CD4-positive, alpha-beta T cell (primary cell): ENCODE measurements around the gene RHOD. TPM values are rescaled to one million over a fixed set of nuclear protein-coding genes. Genes with fewer than 3 reads are reported as not detected.

ENCODE experiments used
- ATAC-seq: fragments of 200-7000 bp; cut with Tn5 transposase; one replicate; pipeline ENCODE4 v1.10.0; 2022; ENCODE audit warnings: mild to moderate bottlenecking; ENCODE audit not compliant: poor library complexity
- CTCF ChIA-PET: fragments of 350-600 bp; sonication (Branson Sonifier 250); formaldehyde crosslinking; loops from one replicate; lab custom pipeline; 2021; ENCODE audit warnings: antibody characterized with exemption, inconsistent platforms; lab: Charles Lee
- POLR2A ChIA-PET: fragments of 350-600 bp; sonication (Branson Sonifier 250); formaldehyde crosslinking; loops from one replicate; lab custom pipeline; 2021; ENCODE audit warnings: antibody characterized with exemption, inconsistent platforms; lab: Charles Lee
- DNase-seq, 14 experiments: peaks; one replicate each; pipeline ENCODE4 v3.0.0-alpha.2; 2013 to 2020; ENCODE audit warnings: mixed read lengths in 2 of 14
- H3K27ac ChIP-seq, 2 donors: one replicate each; pipeline versions ENCODE4 v1.5.1 to v1.7.0; 2013; ENCODE audit warnings: low read length in 2 of 2, low read depth in 1 of 2, mild to moderate bottlenecking in 1 of 2
- H3K27me3 ChIP-seq, 2 experiments: 1 replicate in 1 of 2; 2 replicates in 1 of 2; pipeline versions ENCODE4 v1.6.1 to v1.7.0; 2013; ENCODE audit warnings: low read length in 2 of 2, control low read depth in 1 of 2, mild to moderate bottlenecking in 1 of 2, moderate library complexity in 1 of 2; ENCODE audit not compliant: insufficient read depth in 2 of 2, control insufficient read depth in 1 of 2
- H3K36me3 ChIP-seq: one replicate; pipeline ENCODE4 v1.6.1; 2013; ENCODE audit warnings: low read length, control low read depth; ENCODE audit not compliant: insufficient read depth
- H3K4me1 ChIP-seq: one replicate; pipeline ENCODE4 v1.6.1; 2013; ENCODE audit warnings: low read length, control low read depth; ENCODE audit not compliant: insufficient read depth
- H3K4me3 ChIP-seq: one replicate; pipeline ENCODE4 v1.5.1; 2013; ENCODE audit warnings: mild to moderate bottlenecking, low read length, moderate library complexity
- H3K9me3 ChIP-seq, 2 experiments: 1 replicate in 1 of 2; 2 replicates in 1 of 2; pipeline versions ENCODE4 v1.6.1 to v1.7.0; 2013; ENCODE audit warnings: low read length in 2 of 2, mild to moderate bottlenecking in 2 of 2, control low read depth in 1 of 2, moderate library complexity in 1 of 2; ENCODE audit not compliant: control insufficient read depth in 1 of 2, insufficient read depth in 1 of 2
- H3K27ac Mint-ChIP-seq: one replicate; pipeline ENCODE4 v1.8.0; 2020; ENCODE audit warnings: mixed read lengths
- H3K27me3 Mint-ChIP-seq: one replicate; pipeline ENCODE4 v1.8.0; 2021; ENCODE audit warnings: mixed read lengths
- H3K36me3 Mint-ChIP-seq: one replicate; pipeline ENCODE4 v1.8.0; 2021; ENCODE audit warnings: low read depth, mixed read lengths
- H3K4me1 Mint-ChIP-seq: one replicate; pipeline ENCODE4 v1.8.0; 2021; ENCODE audit warnings: low read depth, mixed read lengths
- H3K4me3 Mint-ChIP-seq: one replicate; pipeline ENCODE4 v1.8.0; 2020; ENCODE audit warnings: mild to moderate bottlenecking, mixed read lengths
- H3K9me3 Mint-ChIP-seq: one replicate; pipeline ENCODE4 v1.8.0; 2020; ENCODE audit warnings: mixed read lengths
- intact Hi-C, 2 experiments: fragments of 100-400 bp; cut with DNase I in 1 of 2; cut with micrococcal nuclease in 1 of 2; formaldehyde crosslinking; loops; one replicate each; pipeline versions ENCODE4 v1.15.1 to v1.9.0; 2023 to 2025; cut with DNase I, micrococcal nuclease
- total RNA-seq, 174 experiments: library from RNA in 2 of 174; stranded (reverse) in 2 of 174; gene quantifications; one replicate each; pipeline ENCODE4 v1.2.3 and lab custom pipeline; 2021 to 2026
- TF ChIP-seq, protein P1 (sequence below): fragments of 200-600 bp; IDR thresholded peaks from one replicate; pipeline ENCODE4 v1.8.0; 2022; ENCODE audit warnings: antibody characterized with exemption, mild to moderate bottlenecking

The RHOD gene
- total RNA-seq, 2 experiments from 2014 or later, result not detected

DNA sequence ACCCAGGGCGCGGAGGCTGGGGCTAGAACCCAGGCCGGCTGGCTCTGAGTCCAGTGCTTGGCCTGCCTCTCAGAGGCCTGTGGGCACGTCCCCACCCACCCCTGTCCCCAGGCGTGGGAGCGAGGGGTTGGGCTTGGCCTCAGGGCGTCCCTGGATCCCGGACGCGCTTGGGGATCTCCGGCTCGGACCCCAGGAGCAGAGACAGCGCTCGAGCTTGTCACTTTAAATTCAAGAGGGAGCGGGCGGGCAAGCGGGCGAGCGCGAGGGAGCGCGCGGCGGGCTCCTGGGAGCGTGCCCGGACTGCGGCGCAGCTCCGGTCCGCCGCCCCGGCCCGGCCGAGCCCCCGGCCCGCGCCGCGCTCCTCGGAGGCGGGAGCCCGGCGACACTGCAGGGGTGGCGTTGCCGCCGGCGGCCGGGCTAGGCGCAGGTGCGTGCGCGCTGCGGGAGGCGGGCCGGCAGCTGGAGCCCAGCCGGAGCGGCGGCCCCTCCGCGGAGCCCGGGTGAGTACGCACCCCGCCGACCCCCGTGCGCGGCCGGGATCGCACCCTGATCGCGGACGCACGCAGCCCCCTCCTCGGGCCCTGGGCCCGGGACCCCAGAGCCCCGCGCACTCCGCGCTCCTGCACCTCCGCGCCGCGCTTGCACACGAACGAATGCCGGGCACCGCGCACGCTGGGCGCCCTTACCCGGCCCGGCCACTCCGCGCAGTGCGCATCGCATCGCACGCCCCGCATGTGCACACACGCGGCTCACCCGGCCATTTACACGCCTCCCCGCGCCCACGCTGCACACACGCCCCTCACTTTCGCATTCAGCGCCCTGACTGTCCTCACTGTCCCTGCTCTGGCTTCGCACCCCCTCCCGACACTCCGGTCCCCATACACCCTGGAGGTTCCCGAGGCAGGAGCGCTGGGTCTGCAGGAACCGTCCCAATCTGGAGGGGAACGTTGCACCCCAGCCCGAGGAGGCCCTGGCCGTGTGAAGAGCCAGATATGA is 33.4 kb upstream of the RHOD start, which contains the start of gene SYT12:
Gene SYT12, plus strand, starts transcription at position 174 of the 996 bp plus-strand sequence. CDS start 7,011 bp downstream, outside the sequence.
- Mint-ChIP-seq H3K4me3 (peak within 1 kb of the TSS; percentile 82), H3K27me3 (peaks cover 55% of the 10 kb centered on the region), H3K4me1 (peaks cover 32% of the 10 kb centered on the region), H3K36me3 (no peaks in the 10 kb centered on the region), H3K9me3 (no peaks in the 10 kb centered on the region), H3K27ac (no peak within 1 kb of the TSS)
- intact Hi-C loops, result no loop called here
- CTCF ChIA-PET, result no interaction called here
- no peaks in the 10 kb centered on the region for H3K36me3 ChIP-seq
- peak within 1 kb of the TSS; percentile 24 for H3K4me3 ChIP-seq
- H3K27ac ChIP-seq, result no peak within 1 kb of the TSS
- peak in 2 of 14 experiments; percentile 10 to 28 for DNase-seq
- POLR2A ChIA-PET, result interaction anchor here (0.6 kb wide), 1 partner anchor 46 kb away, joined by 4 read pairs; no protein-coding TSS in a partner anchor
- H3K27me3 ChIP-seq, result peaks cover 26 to 34% of the 10 kb centered on the region in 2 experiments
- peak; percentile 27 for ATAC-seq
- TF ChIP-seq, protein P1, sequence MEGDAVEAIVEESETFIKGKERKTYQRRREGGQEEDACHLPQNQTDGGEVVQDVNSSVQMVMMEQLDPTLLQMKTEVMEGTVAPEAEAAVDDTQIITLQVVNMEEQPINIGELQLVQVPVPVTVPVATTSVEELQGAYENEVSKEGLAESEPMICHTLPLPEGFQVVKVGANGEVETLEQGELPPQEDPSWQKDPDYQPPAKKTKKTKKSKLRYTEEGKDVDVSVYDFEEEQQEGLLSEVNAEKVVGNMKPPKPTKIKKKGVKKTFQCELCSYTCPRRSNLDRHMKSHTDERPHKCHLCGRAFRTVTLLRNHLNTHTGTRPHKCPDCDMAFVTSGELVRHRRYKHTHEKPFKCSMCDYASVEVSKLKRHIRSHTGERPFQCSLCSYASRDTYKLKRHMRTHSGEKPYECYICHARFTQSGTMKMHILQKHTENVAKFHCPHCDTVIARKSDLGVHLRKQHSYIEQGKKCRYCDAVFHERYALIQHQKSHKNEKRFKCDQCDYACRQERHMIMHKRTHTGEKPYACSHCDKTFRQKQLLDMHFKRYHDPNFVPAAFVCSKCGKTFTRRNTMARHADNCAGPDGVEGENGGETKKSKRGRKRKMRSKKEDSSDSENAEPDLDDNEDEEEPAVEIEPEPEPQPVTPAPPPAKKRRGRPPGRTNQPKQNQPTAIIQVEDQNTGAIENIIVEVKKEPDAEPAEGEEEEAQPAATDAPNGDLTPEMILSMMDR, result no peak
- peaks cover 0 to 26% of the 10 kb centered on the region in 2 experiments for H3K9me3 ChIP-seq
- H3K4me1 ChIP-seq, result peaks cover 34% of the 10 kb centered on the region

DNA sequence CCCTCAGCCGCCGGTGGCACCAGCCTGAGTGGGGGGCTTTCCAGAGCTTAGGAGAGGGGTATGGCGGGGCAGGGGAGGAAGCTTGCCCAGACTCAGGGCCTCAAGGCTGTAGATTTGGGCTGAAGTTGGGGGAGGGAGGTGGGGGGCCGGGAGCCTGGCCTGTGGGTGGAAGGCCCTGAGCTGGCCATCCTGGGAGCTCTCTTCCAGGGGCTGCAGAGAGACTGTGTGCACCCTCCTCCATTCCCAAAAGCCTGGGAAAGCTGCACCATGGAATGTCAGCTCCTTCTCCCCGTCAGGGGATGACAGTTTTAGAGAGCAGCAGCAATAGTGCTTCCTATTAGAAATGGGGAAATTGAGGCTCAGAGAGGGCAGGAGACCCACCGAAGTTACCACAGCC is 32.7 kb upstream of the RHOD start:
- peaks cover 34% of the 10 kb centered on the region for H3K4me1 ChIP-seq
- ATAC-seq, result no peak

DNA sequence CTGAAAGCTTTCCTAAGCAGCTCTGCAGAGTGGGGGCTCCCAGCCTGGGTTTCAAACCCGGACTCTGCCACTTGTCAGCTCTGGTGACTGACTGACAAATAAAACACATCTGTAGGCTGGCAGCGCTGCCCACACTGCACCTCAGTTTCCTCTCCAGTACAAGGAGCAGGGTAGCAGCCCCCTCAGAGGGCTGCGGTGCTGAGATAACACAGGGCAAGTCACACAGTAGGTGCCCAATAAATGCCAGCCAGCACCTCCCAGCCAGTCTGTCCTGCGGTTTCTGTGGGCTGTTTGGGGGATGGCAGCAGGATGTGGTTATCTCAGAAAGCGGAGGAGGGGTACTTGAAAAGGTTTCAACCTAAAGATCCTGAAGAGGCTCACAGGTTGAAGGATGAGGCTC is 32.2 kb upstream of the RHOD start:
- DNase-seq, result peak; percentile 12 to 75 (median 45)
- H3K27ac Mint-ChIP-seq, result peak overlapping the region; percentile 73
- CTCF ChIA-PET, result no interaction called here

More for the DNA sequence above, 32.7 kb upstream of the RHOD start:
- intact Hi-C loops, result no loop called here
- peaks cover 32% of the 10 kb centered on the region for H3K4me1 Mint-ChIP-seq
- no peaks in the 10 kb centered on the region for H3K36me3 Mint-ChIP-seq
- peak overlapping the region; percentile 82 for H3K4me3 Mint-ChIP-seq
- peak overlapping the region; percentile 24 for H3K4me3 ChIP-seq
- CTCF ChIA-PET, result no interaction called here
- peaks cover 56% of the 10 kb centered on the region for H3K27me3 Mint-ChIP-seq
- peaks cover 0 to 20% of the 10 kb centered on the region in 2 experiments for H3K9me3 ChIP-seq
- H3K9me3 Mint-ChIP-seq, result no peaks in the 10 kb centered on the region
- peaks cover 26 to 34% of the 10 kb centered on the region in 2 experiments for H3K27me3 ChIP-seq
- no peak overlapping the region for H3K27ac ChIP-seq
- H3K27ac Mint-ChIP-seq, result no peak overlapping the region
- no peak for DNase-seq
- TF ChIP-seq, protein P1, result no peak
- no peaks in the 10 kb centered on the region for H3K36me3 ChIP-seq
- POLR2A ChIA-PET, result interaction anchor here (0.6 kb wide), 2 partner anchors 47 to 180 kb away, joined by 3 to 4 read pairs; partner anchors contain the start of gene RCE1

More for the DNA sequence above, 32.2 kb upstream of the RHOD start:
- POLR2A ChIA-PET, result interaction anchor here (0.6 kb wide), 2 partner anchors 47 to 181 kb away, joined by 3 to 4 read pairs; partner anchors contain the start of gene RCE1
- peaks cover 34% of the 10 kb centered on the region for H3K4me1 ChIP-seq
- H3K4me1 Mint-ChIP-seq, result peaks cover 32% of the 10 kb centered on the region
- H3K27me3 ChIP-seq, result peaks cover 26 to 34% of the 10 kb centered on the region in 2 experiments
- intact Hi-C loops, result no loop called here
- H3K9me3 Mint-ChIP-seq, result no peaks in the 10 kb centered on the region
- no peak overlapping the region for H3K27ac ChIP-seq
- peak overlapping the region; percentile 82 for H3K4me3 Mint-ChIP-seq
- H3K9me3 ChIP-seq, result peaks cover 0 to 15% of the 10 kb centered on the region in 2 experiments
- H3K27me3 Mint-ChIP-seq, result peaks cover 58% of the 10 kb centered on the region
- TF ChIP-seq, protein P1, result no peak
- H3K36me3 Mint-ChIP-seq, result no peaks in the 10 kb centered on the region
- ATAC-seq, result peak; percentile 66
- H3K36me3 ChIP-seq, result no peaks in the 10 kb centered on the region
- no peak overlapping the region for H3K4me3 ChIP-seq
